ENCODE measurements around the gene SPI1. TPM values are rescaled to one million over a fixed set of nuclear protein-coding genes. Genes with fewer than 3 reads are reported as not detected.

The SPI1 gene
- total RNA-seq, 1 experiment from 2014 or later, result 0.31 TPM

- Histone ChIP-seq H3K4me1 (ENCODE audit: control insufficient read depth, insufficient read depth, low read length) (no peaks in the 10 kb centered on the region; the same call in 1 of the 2 replicates), H3K27ac (ENCODE audit: low read length) (no peak overlapping the region), H3K4me3 (ENCODE audit: low read depth in 2 of 2, low read length in 2 of 2) (no peak overlapping the region), H3K27me3 (ENCODE audit: control insufficient read depth, insufficient read depth, low read length) (no peaks in the 10 kb centered on the region), H3K36me3 (ENCODE audit: control insufficient read depth, insufficient read depth, low read length) (no peaks in the 10 kb centered on the region), H3K9me3 (ENCODE audit: control insufficient read depth, insufficient read depth, low read depth, low read length) (no peaks in the 10 kb centered on the region)
- DNase-seq (ENCODE audit: low read depth, low spot score) (no peak), ATAC-seq (0 out of 2 replicates have a peak, but pooled peaks have one; percentile 34)
- ChIA-PET POLR2A (no interaction called here), CTCF (interaction anchor here (0.7 kb wide), 1 partner anchor 43 kb away, joined by 4 read pairs; no protein-coding TSS in a partner anchor)
- in situ Hi-C loops (cut with HindIII; ENCODE audit: low pct_unique_long_range_greater_than_20kb, low sequenced_read_pairs), result no loop called here
- BruUV-seq (replicated peaks), result no TSS peak
- TF ChIP-seq CTCF (IDR thresholded peaks at IDR 0.05) (no peak), POLR2AphosphoS5 (IDR thresholded peaks at IDR 0.05; ENCODE audit: low read depth, low read length) (no peak), SIN3A (IDR thresholded peaks at IDR 0.05; ENCODE audit: borderline replicate concordance, insufficient read depth, low read depth, low read length) (no peak), TCF7L2 (IDR thresholded peaks at IDR 0.05; ENCODE audit: low read depth, low read length) (no peak)
- TF ChIP-seq, protein P1, sequence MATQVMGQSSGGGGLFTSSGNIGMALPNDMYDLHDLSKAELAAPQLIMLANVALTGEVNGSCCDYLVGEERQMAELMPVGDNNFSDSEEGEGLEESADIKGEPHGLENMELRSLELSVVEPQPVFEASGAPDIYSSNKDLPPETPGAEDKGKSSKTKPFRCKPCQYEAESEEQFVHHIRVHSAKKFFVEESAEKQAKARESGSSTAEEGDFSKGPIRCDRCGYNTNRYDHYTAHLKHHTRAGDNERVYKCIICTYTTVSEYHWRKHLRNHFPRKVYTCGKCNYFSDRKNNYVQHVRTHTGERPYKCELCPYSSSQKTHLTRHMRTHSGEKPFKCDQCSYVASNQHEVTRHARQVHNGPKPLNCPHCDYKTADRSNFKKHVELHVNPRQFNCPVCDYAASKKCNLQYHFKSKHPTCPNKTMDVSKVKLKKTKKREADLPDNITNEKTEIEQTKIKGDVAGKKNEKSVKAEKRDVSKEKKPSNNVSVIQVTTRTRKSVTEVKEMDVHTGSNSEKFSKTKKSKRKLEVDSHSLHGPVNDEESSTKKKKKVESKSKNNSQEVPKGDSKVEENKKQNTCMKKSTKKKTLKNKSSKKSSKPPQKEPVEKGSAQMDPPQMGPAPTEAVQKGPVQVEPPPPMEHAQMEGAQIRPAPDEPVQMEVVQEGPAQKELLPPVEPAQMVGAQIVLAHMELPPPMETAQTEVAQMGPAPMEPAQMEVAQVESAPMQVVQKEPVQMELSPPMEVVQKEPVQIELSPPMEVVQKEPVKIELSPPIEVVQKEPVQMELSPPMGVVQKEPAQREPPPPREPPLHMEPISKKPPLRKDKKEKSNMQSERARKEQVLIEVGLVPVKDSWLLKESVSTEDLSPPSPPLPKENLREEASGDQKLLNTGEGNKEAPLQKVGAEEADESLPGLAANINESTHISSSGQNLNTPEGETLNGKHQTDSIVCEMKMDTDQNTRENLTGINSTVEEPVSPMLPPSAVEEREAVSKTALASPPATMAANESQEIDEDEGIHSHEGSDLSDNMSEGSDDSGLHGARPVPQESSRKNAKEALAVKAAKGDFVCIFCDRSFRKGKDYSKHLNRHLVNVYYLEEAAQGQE (IDR thresholded peaks at IDR 0.05; ENCODE audit: insufficient read depth in 1 of 2, low read depth in 2 of 2, low read length in 1 of 2), result no peak
- intact Hi-C loops (cut with micrococcal nuclease; ENCODE audit: unreplicated experiment), result no loop called here
These were observed 15.1 kb upstream of the SPI1 start for GRCh38 chr11:47393163-47394049.

- H3K27ac ChIP-seq (ENCODE audit: low read length), result no peak overlapping the region
- ATAC-seq (no peak), DNase-seq (ENCODE audit: low read depth, low spot score) (no peak)
- BruUV-seq (replicated peaks), result no TSS peak
- no peaks in the 10 kb centered on the region for H3K27me3 ChIP-seq (ENCODE audit: control insufficient read depth, insufficient read depth, low read length)
- ChIA-PET CTCF (interaction anchor here (0.7 to 0.9 kb wide), 2 partner anchors 19 to 43 kb away, joined by 4 to 7 read pairs; no protein-coding TSS in a partner anchor), POLR2A (no interaction called here)
- in situ Hi-C loops (cut with HindIII; ENCODE audit: low pct_unique_long_range_greater_than_20kb, low sequenced_read_pairs) (no loop called here), intact Hi-C loops (cut with micrococcal nuclease; ENCODE audit: unreplicated experiment) (no loop called here)
- H3K36me3 ChIP-seq (ENCODE audit: control insufficient read depth, insufficient read depth, low read length), result no peaks in the 10 kb centered on the region
- H3K4me1 ChIP-seq (ENCODE audit: control insufficient read depth, insufficient read depth, low read length), result no peaks in the 10 kb centered on the region; the same call in 1 of the 2 replicates
- H3K9me3 ChIP-seq (ENCODE audit: control insufficient read depth, insufficient read depth, low read depth, low read length), result no peaks in the 10 kb centered on the region
- H3K4me3 ChIP-seq (ENCODE audit: low read depth in 2 of 2, low read length in 2 of 2), result no peak overlapping the region
- TF ChIP-seq, protein P1 (IDR thresholded peaks at IDR 0.05; ENCODE audit: insufficient read depth in 1 of 2, low read depth in 2 of 2, low read length in 1 of 2), result no peak
- TF ChIP-seq CTCF (IDR thresholded peaks at IDR 0.05) (no peak), TCF7L2 (IDR thresholded peaks at IDR 0.05; ENCODE audit: low read depth, low read length) (no peak), SIN3A (IDR thresholded peaks at IDR 0.05; ENCODE audit: borderline replicate concordance, insufficient read depth, low read depth, low read length) (no peak), POLR2AphosphoS5 (IDR thresholded peaks at IDR 0.05; ENCODE audit: low read depth, low read length) (no peak)
These were observed 14.3 kb upstream of the SPI1 start for GRCh38 chr11:47392546-47393162.
